SU-DHL-6 (cell line): ENCODE results near the gene CIAO3.

Experiments used
- H2AFZ ChIP-seq: fragments of 200-600 bp; sonication (generic); 2 replicates; pipeline ENCODE4 v1.6.1; 2014; ENCODE audit warnings: low read depth, mild to moderate bottlenecking, moderate library complexity, mixed read lengths, antibody characterized with exemption, low read length; ENCODE audit not compliant: severe bottlenecking
- H3F3A ChIP-seq: fragments of 200-600 bp; shearing (Covaris generic); 2 replicates; pipeline ENCODE4 v1.6.0; 2016; ENCODE audit warnings: antibody characterized with exemption, mild to moderate bottlenecking; ENCODE audit not compliant: insufficient read depth
- H3K27ac ChIP-seq: fragments of 200-600 bp; sonication (generic); 2 replicates; pipeline ENCODE4 v1.5.1; 2016; ENCODE audit warnings: low read depth, mild to moderate bottlenecking, low read length, moderate library complexity, mixed read lengths
- H3K27me3 ChIP-seq: fragments of 200-600 bp; sonication (generic), shearing (Covaris generic); 2 replicates; pipeline ENCODE4 v1.6.0; 2014; ENCODE audit warnings: mild to moderate bottlenecking, low read length
- H3K36me3 ChIP-seq: fragments of 200-600 bp; sonication (generic); 2 replicates; pipeline ENCODE4 v1.6.1; 2014; ENCODE audit warnings: mild to moderate bottlenecking, low read length, mixed read lengths
- H3K4me2 ChIP-seq: fragments of 300-600, 200-600 bp; shearing (Covaris generic), sonication (generic); 2 replicates; pipeline ENCODE4 v1.6.0; 2014; ENCODE audit warnings: low read length, low read depth, mild to moderate bottlenecking; ENCODE audit not compliant: poor library complexity, severe bottlenecking
- H3K4me3 ChIP-seq: fragments of 200-600 bp; sonication (generic); 2 replicates; pipeline ENCODE4 v1.5.1; 2014; ENCODE audit warnings: antibody characterized with exemption, low read length, mild to moderate bottlenecking, mixed read lengths; ENCODE audit not compliant: insufficient read depth, poor library complexity, severe bottlenecking
- H3K79me2 ChIP-seq: fragments of 200-600 bp; sonication (generic); 2 replicates; pipeline ENCODE4 v1.6.1; 2014; ENCODE audit warnings: mild to moderate bottlenecking, low read length, moderate library complexity; ENCODE audit not compliant: insufficient read depth
- H3K9ac ChIP-seq: fragments of 200-600 bp; sonication (generic); 2 replicates; pipeline ENCODE4 v1.7.0; 2014; ENCODE audit warnings: mild to moderate bottlenecking, low read length
- H3K9me2 ChIP-seq: fragments of 200-600 bp; sonication (generic); replicated peaks from 2 replicates; pipeline ENCODE4 v1.6.1; 2014; ENCODE audit warnings: low read length; ENCODE audit not compliant: insufficient read depth
- H3K9me3 ChIP-seq: fragments of 200-600 bp; sonication (generic); 2 replicates; pipeline ENCODE4 v1.6.1; 2014; ENCODE audit warnings: low read length, mixed read lengths; ENCODE audit not compliant: insufficient read depth
- H4K20me1 ChIP-seq: fragments of 200-600 bp; sonication (generic); 2 replicates; pipeline ENCODE4 v1.6.1; 2014; ENCODE audit warnings: low read depth, mild to moderate bottlenecking, antibody characterized with exemption, low read length, moderate library complexity, mixed read lengths
- EZH2phosphoT487 ChIP-seq: fragments of 200-600 bp; sonication (generic), shearing (Covaris generic); conservative IDR thresholded peaks from 2 replicates; pipeline ENCODE4 v1.6.1; 2018; ENCODE audit warnings: mild to moderate bottlenecking, antibody characterized with exemption, low read length, moderate library complexity, mixed read lengths
- TF ChIP-seq, protein P1 (sequence below): fragments of 200-600 bp; sonication (generic); IDR thresholded peaks from one replicate; pipeline ENCODE4 v1.5.1; 2017; ENCODE audit warnings: antibody characterized with exemption, mild to moderate bottlenecking, low read length, moderate library complexity; ENCODE audit not compliant: insufficient read depth, poor library complexity, severe bottlenecking

The CIAO3 gene

GRCh38 chr16:695355-696089 is 45.3 kb downstream of the CIAO3 start:
- H3K27me3 ChIP-seq: no peaks in the 10 kb centered on the region
- H2AFZ ChIP-seq: no peak overlapping the region

DNA sequence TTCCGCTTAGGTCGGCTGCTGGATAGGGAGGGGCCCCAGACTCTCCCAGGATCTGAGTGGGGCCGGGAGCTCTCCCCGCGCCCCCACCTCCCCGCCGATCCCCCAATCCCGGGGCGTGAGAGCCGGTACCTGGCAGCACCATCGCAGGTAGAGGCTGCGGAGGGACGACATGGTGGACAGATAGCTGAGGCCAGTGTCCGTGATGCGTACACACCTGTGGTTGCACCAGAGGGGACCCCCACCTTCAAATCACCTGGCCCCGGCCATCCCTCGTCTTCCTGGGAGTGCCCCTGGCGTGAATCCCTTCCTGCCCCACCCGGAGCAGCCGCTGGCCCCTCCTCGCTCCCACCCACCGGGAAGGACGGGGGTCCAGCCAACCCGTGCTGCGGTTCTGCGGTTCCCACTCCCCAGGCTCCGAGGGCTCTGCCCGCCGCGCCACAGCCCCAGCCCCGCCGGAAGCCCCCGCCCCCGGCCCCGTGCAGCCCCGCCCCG is 45.9 kb downstream of the CIAO3 start:
- no peaks in the 10 kb centered on the region for H3K79me2 ChIP-seq
- no peaks in the 10 kb centered on the region for H3K27me3 ChIP-seq
- no peak overlapping the region for H2AFZ ChIP-seq
- H3K4me2 ChIP-seq: peak overlapping the region; percentile 37
- H3K27ac ChIP-seq: no peak overlapping the region
- no peaks in the 10 kb centered on the region for H4K20me1 ChIP-seq
- no peaks in the 10 kb centered on the region for H3K9me3 ChIP-seq
- no peaks in the 10 kb centered on the region for H3K9me2 ChIP-seq
- no peak for TF ChIP-seq EZH2phosphoT487
- TF ChIP-seq, protein P1, sequence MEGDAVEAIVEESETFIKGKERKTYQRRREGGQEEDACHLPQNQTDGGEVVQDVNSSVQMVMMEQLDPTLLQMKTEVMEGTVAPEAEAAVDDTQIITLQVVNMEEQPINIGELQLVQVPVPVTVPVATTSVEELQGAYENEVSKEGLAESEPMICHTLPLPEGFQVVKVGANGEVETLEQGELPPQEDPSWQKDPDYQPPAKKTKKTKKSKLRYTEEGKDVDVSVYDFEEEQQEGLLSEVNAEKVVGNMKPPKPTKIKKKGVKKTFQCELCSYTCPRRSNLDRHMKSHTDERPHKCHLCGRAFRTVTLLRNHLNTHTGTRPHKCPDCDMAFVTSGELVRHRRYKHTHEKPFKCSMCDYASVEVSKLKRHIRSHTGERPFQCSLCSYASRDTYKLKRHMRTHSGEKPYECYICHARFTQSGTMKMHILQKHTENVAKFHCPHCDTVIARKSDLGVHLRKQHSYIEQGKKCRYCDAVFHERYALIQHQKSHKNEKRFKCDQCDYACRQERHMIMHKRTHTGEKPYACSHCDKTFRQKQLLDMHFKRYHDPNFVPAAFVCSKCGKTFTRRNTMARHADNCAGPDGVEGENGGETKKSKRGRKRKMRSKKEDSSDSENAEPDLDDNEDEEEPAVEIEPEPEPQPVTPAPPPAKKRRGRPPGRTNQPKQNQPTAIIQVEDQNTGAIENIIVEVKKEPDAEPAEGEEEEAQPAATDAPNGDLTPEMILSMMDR: no peak
- H3F3A ChIP-seq: 0 out of 2 replicates have a peak, but pooled peaks cover 3% of the 10 kb centered on the region
- no peaks in the 10 kb centered on the region for H3K36me3 ChIP-seq
- H3K4me3 ChIP-seq: no peak overlapping the region
- H3K9ac ChIP-seq: no peak overlapping the region

More at GRCh38 chr16:695355-696089, 45.3 kb downstream of the CIAO3 start:
- H4K20me1 ChIP-seq: no peaks in the 10 kb centered on the region
- H3K27ac ChIP-seq: no peak overlapping the region
- 0 out of 2 replicates have a peak, but pooled peaks cover 3% of the 10 kb centered on the region for H3F3A ChIP-seq
- H3K9me2 ChIP-seq: no peaks in the 10 kb centered on the region
- TF ChIP-seq, protein P1: no peak
- no peak for TF ChIP-seq EZH2phosphoT487
- H3K79me2 ChIP-seq: no peaks in the 10 kb centered on the region
- H3K4me3 ChIP-seq: no peak overlapping the region
- no peaks in the 10 kb centered on the region for H3K9me3 ChIP-seq
- no peak overlapping the region for H3K9ac ChIP-seq
- peak overlapping the region; percentile 41 for H3K4me2 ChIP-seq
- H3K36me3 ChIP-seq: no peaks in the 10 kb centered on the region

- H3K9ac ChIP-seq: no peak overlapping the region
- H3K36me3 ChIP-seq: no peaks in the 10 kb centered on the region
- H3K9me3 ChIP-seq: no peaks in the 10 kb centered on the region
- 0 out of 2 replicates have a peak, but pooled peaks cover 3% of the 10 kb centered on the region for H3F3A ChIP-seq
- no peaks in the 10 kb centered on the region for H4K20me1 ChIP-seq
- H3K4me3 ChIP-seq: no peak overlapping the region
- no peak overlapping the region for H3K27ac ChIP-seq
- no peak for TF ChIP-seq EZH2phosphoT487
- TF ChIP-seq, protein P1: no peak
- H3K9me2 ChIP-seq: no peaks in the 10 kb centered on the region
- no peaks in the 10 kb centered on the region for H3K79me2 ChIP-seq
- H3K27me3 ChIP-seq: no peaks in the 10 kb centered on the region
- no peak overlapping the region for H2AFZ ChIP-seq
- peak overlapping the region; percentile 37 for H3K4me2 ChIP-seq
Observed at GRCh38 chr16:694187-694862, 46.5 kb downstream of the CIAO3 start.
